ENCODE measurements around the gene GOLGA8M.
"Not testable (repeated sequence)": the region's sequence is repeated elsewhere in the genome, so short reads cannot be mapped to it uniquely, and the experiment has no call there.

DNA sequence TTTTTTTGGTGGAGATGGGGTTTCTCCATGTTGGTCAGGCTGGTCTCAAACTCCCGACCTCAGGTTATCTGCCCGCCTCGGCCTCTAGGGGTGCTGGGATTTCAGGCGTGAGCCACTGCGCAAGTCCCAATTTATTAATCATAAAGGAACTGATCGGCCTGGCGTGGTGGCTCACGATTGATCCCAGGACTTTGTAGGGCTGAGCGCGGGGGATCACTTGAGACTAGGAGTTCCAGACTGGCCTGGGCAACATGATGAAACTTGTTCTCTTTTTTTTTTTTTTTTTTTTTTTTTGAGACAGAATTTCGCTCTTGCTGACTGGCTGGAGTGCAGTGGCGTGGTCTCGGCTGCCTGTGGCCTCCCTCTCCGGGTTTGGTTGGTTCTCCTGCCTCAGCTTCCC, 19.2 kb downstream of the GOLGA8M start:
- TF ChIP-seq, protein P1, sequence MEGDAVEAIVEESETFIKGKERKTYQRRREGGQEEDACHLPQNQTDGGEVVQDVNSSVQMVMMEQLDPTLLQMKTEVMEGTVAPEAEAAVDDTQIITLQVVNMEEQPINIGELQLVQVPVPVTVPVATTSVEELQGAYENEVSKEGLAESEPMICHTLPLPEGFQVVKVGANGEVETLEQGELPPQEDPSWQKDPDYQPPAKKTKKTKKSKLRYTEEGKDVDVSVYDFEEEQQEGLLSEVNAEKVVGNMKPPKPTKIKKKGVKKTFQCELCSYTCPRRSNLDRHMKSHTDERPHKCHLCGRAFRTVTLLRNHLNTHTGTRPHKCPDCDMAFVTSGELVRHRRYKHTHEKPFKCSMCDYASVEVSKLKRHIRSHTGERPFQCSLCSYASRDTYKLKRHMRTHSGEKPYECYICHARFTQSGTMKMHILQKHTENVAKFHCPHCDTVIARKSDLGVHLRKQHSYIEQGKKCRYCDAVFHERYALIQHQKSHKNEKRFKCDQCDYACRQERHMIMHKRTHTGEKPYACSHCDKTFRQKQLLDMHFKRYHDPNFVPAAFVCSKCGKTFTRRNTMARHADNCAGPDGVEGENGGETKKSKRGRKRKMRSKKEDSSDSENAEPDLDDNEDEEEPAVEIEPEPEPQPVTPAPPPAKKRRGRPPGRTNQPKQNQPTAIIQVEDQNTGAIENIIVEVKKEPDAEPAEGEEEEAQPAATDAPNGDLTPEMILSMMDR (conservative IDR thresholded peaks at IDR 0.05; ENCODE audit: low read depth, low read length) = not testable (repeated sequence)
- not testable (repeated sequence) for TF ChIP-seq MXI1 (IDR thresholded peaks at IDR 0.05; ENCODE audit: borderline replicate concordance, low read depth, low read length); SMC3 (IDR thresholded peaks at IDR 0.05; ENCODE audit: low read depth, low read length); RFX5 (IDR thresholded peaks at IDR 0.05; ENCODE audit: low read depth, low read length); MAZ (IDR thresholded peaks at IDR 0.05; ENCODE audit: borderline replicate concordance, low read depth, low read length); POLR2A (IDR thresholded peaks at IDR 0.05; ENCODE audit: low read depth, low read length); NFE2L2 (IDR thresholded peaks at IDR 0.05; ENCODE audit: low read depth, low read length); RAD21 (IDR thresholded peaks at IDR 0.05; ENCODE audit: low read length); MAFK (IDR thresholded peaks at IDR 0.05; ENCODE audit: low read depth, low read length); RCOR1 (IDR thresholded peaks at IDR 0.05; ENCODE audit: insufficient replicate concordance, low read length)
- TF ChIP-seq, protein P2, sequence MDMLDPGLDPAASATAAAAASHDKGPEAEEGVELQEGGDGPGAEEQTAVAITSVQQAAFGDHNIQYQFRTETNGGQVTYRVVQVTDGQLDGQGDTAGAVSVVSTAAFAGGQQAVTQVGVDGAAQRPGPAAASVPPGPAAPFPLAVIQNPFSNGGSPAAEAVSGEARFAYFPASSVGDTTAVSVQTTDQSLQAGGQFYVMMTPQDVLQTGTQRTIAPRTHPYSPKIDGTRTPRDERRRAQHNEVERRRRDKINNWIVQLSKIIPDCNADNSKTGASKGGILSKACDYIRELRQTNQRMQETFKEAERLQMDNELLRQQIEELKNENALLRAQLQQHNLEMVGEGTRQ (IDR thresholded peaks at IDR 0.05; ENCODE audit: low read depth, low read length) = not testable (repeated sequence)

Measured in IMR-90 (cell line).